Mesodermal cell (in vitro differentiated cells): ENCODE measurements around the gene MAPK8IP1.
A peak's percentile ranks its signal among the peaks of the same experiment; 100 is the strongest.

Source experiments
- H3K27ac ChIP-seq: 2 replicates; pipeline ENCODE4 v1.7.0; 2013; ENCODE audit warnings: mild to moderate bottlenecking, low read depth, low read length, moderate library complexity; ENCODE audit not compliant: severe bottlenecking
- H3K36me3 ChIP-seq: 2 replicates; pipeline ENCODE4 v1.7.1; 2013; ENCODE audit warnings: mild to moderate bottlenecking, low read length, moderate library complexity; ENCODE audit not compliant: control insufficient read depth, insufficient read depth
- H3K4me1 ChIP-seq: one replicate; pipeline ENCODE4 v1.7.1; 2013; ENCODE audit warnings: mild to moderate bottlenecking, low read length; ENCODE audit not compliant: insufficient read depth, control insufficient read depth, poor library complexity, severe bottlenecking
- H3K4me3 ChIP-seq: 2 replicates; pipeline ENCODE4 v1.7.0; 2013; ENCODE audit warnings: low read length, control low read depth, mild to moderate bottlenecking; ENCODE audit not compliant: insufficient read depth, poor library complexity, severe bottlenecking; ENCODE audit errors: extremely low read depth
- H3K9me3 ChIP-seq: 2 replicates; pipeline ENCODE4 v1.7.1; 2013; ENCODE audit warnings: mild to moderate bottlenecking, low read length, moderate library complexity; ENCODE audit not compliant: control insufficient read depth
- WGBS, 2 experiments: methylation state at CpG; one replicate each; pipeline ENCODE4 v1.1.5; 2013; ENCODE audit warnings: missing lambda C conversion rate in 2 of 2; ENCODE audit not compliant: insufficient coverage in 2 of 2; 5-methylcytosine and 5-hydroxymethylcytosine counted together

The MAPK8IP1 gene

GRCh38 chr11:45879803-45880686 lies 5.4 kb upstream of the MAPK8IP1 start:
- Histone ChIP-seq H3K27ac (peak overlapping the region; percentile 16), H3K4me1 (no peaks in the 10 kb centered on the region), H3K36me3 (peaks cover 14% of the 10 kb centered on the region), H3K4me3 (no peak overlapping the region), H3K9me3 (no peaks in the 10 kb centered on the region)
- WGBS, 2 experiments, result 94 to 97% methylated on average over 6 of the region's 7 CpGs

DNA sequence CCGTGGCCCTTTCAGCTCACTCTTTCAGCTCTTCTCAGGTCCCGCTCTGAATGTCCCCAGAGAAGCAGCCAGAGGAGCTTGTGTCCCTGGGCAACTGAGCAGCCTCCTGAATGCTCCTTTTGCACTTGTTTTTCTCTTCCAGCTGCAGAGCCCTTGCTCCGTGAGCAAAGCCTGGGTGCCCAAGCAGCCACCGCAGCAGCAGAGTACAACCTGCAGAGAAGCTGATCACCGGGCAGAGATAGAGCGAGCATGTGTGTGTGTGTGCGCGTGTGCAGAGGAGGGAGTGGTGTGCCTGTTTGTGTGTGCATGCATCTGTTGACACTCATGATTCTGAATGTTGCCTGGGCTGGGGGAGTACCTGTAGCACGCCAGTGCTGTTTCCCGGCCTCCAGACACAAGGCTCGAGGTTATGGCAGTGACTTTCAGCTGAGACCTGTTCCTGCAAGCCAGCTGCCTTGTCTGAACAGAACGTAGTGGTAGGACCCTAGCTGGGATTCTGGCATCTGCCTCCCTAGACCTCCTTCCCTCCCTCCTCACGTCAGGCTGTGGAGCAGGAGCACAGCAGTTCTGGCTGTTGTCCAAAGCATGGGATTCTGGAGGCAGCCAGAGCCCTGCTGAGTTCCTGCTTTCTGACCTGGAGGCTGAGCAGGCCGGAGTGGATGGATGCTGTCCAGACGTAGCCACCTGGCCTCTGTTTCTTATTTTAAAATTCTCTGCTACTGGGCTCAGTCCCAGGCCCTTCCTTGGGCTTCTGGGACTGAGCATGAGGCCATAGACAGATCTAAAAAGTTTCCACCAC lies 4.5 kb upstream of the MAPK8IP1 start:
- Histone ChIP-seq H3K27ac (no peak overlapping the region), H3K4me3 (no peak overlapping the region)
- WGBS, 2 experiments, result 93 to 95% methylated on average over 12 to 15 of the region's 15 CpGs

DNA sequence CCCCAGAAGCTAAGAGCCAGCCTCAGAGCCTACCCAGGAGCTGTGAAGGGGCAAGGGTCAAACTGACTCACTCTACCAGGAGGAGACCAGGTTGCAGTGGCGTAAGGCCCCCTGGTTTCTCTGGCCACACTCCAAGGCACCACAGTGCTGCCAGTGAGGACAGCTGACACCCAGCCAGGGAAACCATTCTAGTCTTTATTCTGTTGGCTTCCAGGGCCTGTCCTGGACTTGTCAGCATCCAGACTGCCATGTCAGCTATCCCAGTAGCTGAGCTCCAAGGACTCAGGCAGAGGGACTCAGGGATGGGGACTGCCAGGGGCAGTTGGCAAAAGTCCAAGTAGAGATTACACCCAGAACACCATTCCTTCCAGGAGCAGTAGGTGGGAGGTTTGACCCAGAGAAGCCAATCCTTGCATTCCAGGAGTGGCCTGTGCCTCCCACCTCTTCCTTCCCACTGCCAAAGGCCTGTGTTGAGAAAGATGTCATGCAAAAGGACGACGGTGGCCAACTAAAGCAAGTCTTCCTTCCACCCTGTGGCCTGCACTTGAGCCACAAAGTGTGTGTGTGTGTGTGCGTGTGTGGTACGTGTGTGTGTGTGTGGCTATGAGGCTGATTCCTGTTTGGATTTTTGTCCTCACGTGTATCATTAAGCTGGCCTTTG lies 3.6 kb upstream of the MAPK8IP1 start:
- H3K9me3 ChIP-seq, result no peaks in the 10 kb centered on the region
- no peak overlapping the region for H3K4me3 ChIP-seq
- H3K27ac ChIP-seq, result no peak overlapping the region
- H3K4me1 ChIP-seq, result no peaks in the 10 kb centered on the region
- H3K36me3 ChIP-seq, result peaks cover 4% of the 10 kb centered on the region
- 87 to 97% methylated on average over 4 of the region's 6 CpGs for WGBS, 2 experiments

More for the DNA sequence above, 4.5 kb upstream of the MAPK8IP1 start:
- no peaks in the 10 kb centered on the region for H3K9me3 ChIP-seq
- peaks cover 8% of the 10 kb centered on the region for H3K36me3 ChIP-seq
- no peaks in the 10 kb centered on the region for H3K4me1 ChIP-seq

DNA sequence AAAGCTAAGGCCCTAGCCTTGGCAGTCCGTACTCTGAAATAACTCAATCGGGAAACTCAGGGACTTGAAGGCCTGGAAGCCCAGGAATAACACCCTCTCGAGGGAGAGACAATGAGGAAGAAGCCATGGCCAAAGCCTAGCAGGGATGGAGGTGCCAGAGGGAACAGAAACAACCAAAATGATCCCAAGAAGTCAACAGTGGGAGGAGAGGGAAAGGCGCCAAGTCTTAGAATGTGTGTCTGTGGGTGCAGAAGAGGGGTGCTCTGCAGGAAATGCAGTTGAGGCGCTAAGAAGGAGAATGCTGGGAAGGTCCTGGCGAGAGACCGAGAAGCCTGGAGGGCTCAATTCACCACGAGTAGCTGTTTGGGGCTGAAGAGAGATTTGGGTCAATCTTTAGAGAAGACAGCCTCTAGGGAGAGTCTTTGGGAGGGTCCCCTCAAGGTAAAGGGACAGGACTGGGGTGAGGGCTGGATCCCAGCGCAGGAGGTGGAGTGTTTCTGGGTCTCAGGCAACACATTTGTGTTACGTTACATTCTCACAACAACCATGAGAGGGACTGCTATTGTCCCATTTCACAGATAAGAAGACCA lies 760 bp upstream of the MAPK8IP1 start:
- H3K4me3 ChIP-seq, result no peak overlapping the region

GRCh38 chr11:45885921-45886721 lies 670 bp downstream of the MAPK8IP1 start:
- no peaks in the 10 kb centered on the region for H3K9me3 ChIP-seq
- H3K27ac ChIP-seq, result no peak overlapping the region
- H3K36me3 ChIP-seq, result no peaks in the 10 kb centered on the region
- peak overlapping the region; percentile 39 for H3K4me3 ChIP-seq
- no peaks in the 10 kb centered on the region for H3K4me1 ChIP-seq
- 12 to 16% methylated on average over 19 to 25 of the region's 43 CpGs for WGBS, 2 experiments

More for the DNA sequence above, 760 bp upstream of the MAPK8IP1 start:
- H3K9me3 ChIP-seq, result no peaks in the 10 kb centered on the region
- H3K27ac ChIP-seq, result no peak overlapping the region
- H3K4me1 ChIP-seq, result no peaks in the 10 kb centered on the region
- WGBS, 2 experiments, result 85 to 88% methylated on average over 7 to 10 of the region's 10 CpGs
- H3K36me3 ChIP-seq, result no peaks in the 10 kb centered on the region

DNA sequence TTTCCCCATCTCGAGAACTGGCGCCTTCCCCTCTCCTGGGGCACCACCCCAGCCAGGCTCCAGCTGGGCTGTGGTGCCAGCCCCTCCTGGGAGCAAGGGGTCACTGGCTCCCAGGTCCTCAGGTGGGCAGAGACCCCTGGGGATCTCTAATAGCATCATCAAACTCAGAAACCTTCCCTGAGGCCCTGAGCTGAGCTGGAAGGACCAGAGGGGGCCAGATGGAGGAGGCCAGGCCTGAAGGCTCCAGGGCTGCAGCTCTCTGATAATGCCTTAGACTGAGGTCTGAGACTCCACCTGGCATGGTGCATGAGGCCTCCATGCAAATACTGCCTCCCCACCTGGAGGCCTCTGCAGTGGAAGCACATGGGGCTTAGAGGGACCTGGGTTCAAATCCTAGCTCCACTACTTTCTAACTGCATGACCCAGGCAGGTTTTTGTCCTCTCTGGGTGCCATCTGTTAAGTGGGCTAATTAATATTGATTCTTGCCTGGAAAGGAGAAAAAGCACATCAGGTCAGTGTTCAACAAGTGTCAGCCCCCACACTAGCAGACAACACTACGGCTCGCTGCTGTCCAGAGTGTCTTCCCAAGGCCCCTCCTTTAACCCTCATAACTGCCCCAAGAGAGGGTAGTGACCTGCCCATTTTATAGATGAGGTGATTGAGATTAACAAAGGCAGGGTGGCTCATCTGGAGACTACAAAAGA lies 1.5 kb downstream of the MAPK8IP1 start:
- Histone ChIP-seq H3K27ac (no peak overlapping the region), H3K4me1 (no peaks in the 10 kb centered on the region), H3K36me3 (no peaks in the 10 kb centered on the region), H3K4me3 (no peak overlapping the region), H3K9me3 (no peaks in the 10 kb centered on the region)
- WGBS, 2 experiments, result 64% methylated on average over 2 of the region's 4 CpGs; no CpG with 5 or more reads in 1 of the 2 experiments

DNA sequence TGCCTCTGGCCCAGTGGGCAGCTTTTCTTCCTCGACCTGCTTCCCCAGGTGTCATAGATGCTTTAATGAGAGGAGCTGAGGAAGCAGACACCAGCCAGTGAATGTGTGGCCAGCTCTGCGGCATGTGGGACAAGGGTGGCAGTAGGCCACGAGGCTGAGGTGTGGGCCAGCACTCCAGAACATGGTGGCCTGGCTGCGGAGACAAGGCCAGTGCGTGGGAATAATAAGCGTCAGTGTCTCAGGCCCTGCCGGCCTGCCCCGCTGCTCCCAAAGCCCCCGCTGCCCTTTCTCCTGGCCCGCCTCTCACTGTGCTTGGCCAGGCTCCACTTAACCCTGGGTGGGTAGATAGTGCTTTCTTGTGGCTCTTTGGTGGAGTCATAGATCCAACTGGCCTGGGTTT lies 2.1 kb downstream of the MAPK8IP1 start:
- 88 to 93% methylated on average over 9 to 10 of the region's 10 CpGs for WGBS, 2 experiments
- H3K27ac ChIP-seq, result no peak overlapping the region
- H3K9me3 ChIP-seq, result no peaks in the 10 kb centered on the region
- H3K4me3 ChIP-seq, result no peak overlapping the region
- no peaks in the 10 kb centered on the region for H3K4me1 ChIP-seq
- no peaks in the 10 kb centered on the region for H3K36me3 ChIP-seq

GRCh38 chr11:45889555-45889954 lies 4.1 kb downstream of the MAPK8IP1 start:
- WGBS, 2 experiments, result 84 to 85% methylated on average over 6 to 7 of the region's 8 CpGs
- Histone ChIP-seq H3K9me3 (no peaks in the 10 kb centered on the region), H3K36me3 (no peaks in the 10 kb centered on the region), H3K27ac (no peak overlapping the region), H3K4me1 (no peaks in the 10 kb centered on the region), H3K4me3 (no peak overlapping the region)

DNA sequence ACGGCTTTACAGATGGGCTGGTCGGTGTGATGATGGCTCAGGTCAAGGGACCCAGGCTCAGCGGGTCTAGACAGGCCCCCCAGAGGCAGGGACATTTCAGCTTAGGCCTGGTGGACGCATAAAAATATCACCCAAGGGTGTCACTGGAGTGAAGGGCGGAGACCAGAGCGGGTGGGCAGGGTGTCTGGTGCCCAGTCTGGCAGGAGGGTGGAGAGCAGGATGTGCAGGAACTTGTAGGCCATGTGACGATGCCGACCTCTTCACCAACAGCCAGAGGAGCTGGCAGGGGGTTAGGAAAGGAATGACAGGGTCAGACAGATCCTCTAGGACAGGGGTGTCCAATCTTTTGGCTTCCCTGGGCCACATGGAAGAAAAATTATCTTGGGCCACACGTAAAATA lies 4.5 kb downstream of the MAPK8IP1 start:
- no peaks in the 10 kb centered on the region for H3K36me3 ChIP-seq
- H3K4me3 ChIP-seq, result no peak overlapping the region
- WGBS, 2 experiments, result 92 to 94% methylated on average over 8 of the region's 9 CpGs
- no peaks in the 10 kb centered on the region for H3K9me3 ChIP-seq
- H3K4me1 ChIP-seq, result no peaks in the 10 kb centered on the region
- H3K27ac ChIP-seq, result no peak overlapping the region
